Peyer's patch (tissue), 4 donors: ENCODE data around the gene LAMC2.

Source experiments
- CTCF ChIP-seq, 6 experiments: fragments of 450-650 bp in 4 of 6; fragments of 200-600 bp in 2 of 6; sonication (generic) in 1 of 6; IDR thresholded peaks; one replicate each; pipeline ENCODE4 v1.5.1; 2017 to 2019; ENCODE audit warnings: antibody characterized with exemption in 6 of 6, mild to moderate bottlenecking in 3 of 6, moderate library complexity in 1 of 6
- POLR2A ChIP-seq, 2 donors: fragments of 450-650 bp; IDR thresholded peaks; one replicate each; pipeline ENCODE4 v1.5.1; 2017; ENCODE audit warnings: antibody characterized with exemption in 2 of 2, mild to moderate bottlenecking in 2 of 2, moderate library complexity in 2 of 2

GRCh38 chr1:183285746-183286145, 99.7 kb downstream of the LAMC2 start:
- no peak for TF ChIP-seq CTCF (IDR thresholded peaks at IDR 0.05)
- TF ChIP-seq POLR2A (IDR thresholded peaks at IDR 0.05), result no peak
